HepG2 (cell line): Measurements from ENCODE around the gene NOXO1. TPM values are rescaled to one million over a fixed set of nuclear protein-coding genes. Genes with fewer than 3 reads are reported as not detected.

Source experiments
- GATAD1 ChIP-seq: IDR thresholded peaks from 2 replicates; pipeline ENCODE4 v1.6.1; 2016; ENCODE audit warnings: missing genetic modification reagents, missing compliant biosample characterization
- KAT7 ChIP-seq: IDR thresholded peaks from 2 replicates; pipeline ENCODE4 v1.6.1; 2018; ENCODE audit warnings: borderline replicate concordance, missing compliant biosample characterization
- KIAA2018 ChIP-seq: sonication (generic); formaldehyde crosslinking; IDR thresholded peaks from 2 replicates; pipeline ENCODE4 v1.5.0; 2020; ENCODE audit warnings: mild to moderate bottlenecking, missing genetic modification reagents, borderline replicate concordance
- RFX1 ChIP-seq: fragments of 450-650 bp; IDR thresholded peaks from 2 replicates; pipeline ENCODE4 v1.6.1; 2017
- SMC3 ChIP-seq: IDR thresholded peaks from 2 replicates; pipeline ENCODE4 v1.6.1; 2011; ENCODE audit warnings: low read length, improper control_type of control experiment
- SOX5 ChIP-seq: IDR thresholded peaks from 2 replicates; pipeline ENCODE4 v1.6.1; 2016; ENCODE audit warnings: borderline replicate concordance
- ZBTB25 ChIP-seq: IDR thresholded peaks from 2 replicates; pipeline ENCODE4 v1.6.1; 2018; ENCODE audit warnings: missing genetic modification reagents
- ZBTB33 ChIP-seq: sonication (generic); formaldehyde crosslinking; IDR thresholded peaks from 2 replicates; pipeline ENCODE4 v1.4.0; 2020; ENCODE audit warnings: missing genetic modification reagents
- ZNF441 ChIP-seq: sonication (generic); formaldehyde crosslinking; IDR thresholded peaks from 2 replicates; pipeline ENCODE4 v1.7.0; 2021; ENCODE audit warnings: missing genetic modification reagents, borderline replicate concordance
- ZNF512B ChIP-seq: sonication (generic); formaldehyde crosslinking; IDR thresholded peaks from 2 replicates; pipeline ENCODE4 v1.5.1; 2020; ENCODE audit warnings: missing genetic modification reagents, mild to moderate bottlenecking, borderline replicate concordance
- ZNF547 ChIP-seq: sonication (generic); formaldehyde crosslinking; IDR thresholded peaks from 2 replicates; pipeline ENCODE4 v1.5.1; 2020; ENCODE audit warnings: mild to moderate bottlenecking, missing genetic modification reagents
- ZNF552 ChIP-seq: sonication (generic); formaldehyde crosslinking; IDR thresholded peaks from 2 replicates; pipeline ENCODE4 v1.9.0; 2022; ENCODE audit warnings: missing genetic modification reagents, mild to moderate bottlenecking, borderline replicate concordance
- ZNF737 ChIP-seq: sonication (generic); formaldehyde crosslinking; IDR thresholded peaks from 2 replicates; pipeline ENCODE4 v1.5.0; 2020; ENCODE audit warnings: missing genetic modification reagents, mild to moderate bottlenecking, borderline replicate concordance
- polyA plus RNA-seq, 8 experiments: library from polyadenylated mRNA; depleted of rRNA in 3 of 8; stranded (reverse) in 7 of 8; unstranded in 1 of 8; fragments of >200 nt; fragmentation: Illumina TruSeq in 4 of 8; extraction: Trizol in 4 of 8; gene quantifications; 2 replicates each; pipeline versions ENCODE4 v1.2.1 to v1.2.3, GENCODE V29; 2011 to 2016; ENCODE audit warnings: low read depth in 4 of 8, missing spikeins in 1 of 8, mixed read lengths in 1 of 8; ENCODE audit not compliant: insufficient read depth in 1 of 8
- total RNA-seq, 5 experiments: library from RNA; depleted of rRNA; stranded (reverse); fragments of >200 nt; fragmentation: Illumina TruSeq; extraction: Trizol; gene quantifications; 2 replicates each; pipeline ENCODE4 v1.2.3, GENCODE V29; 2016; ENCODE audit warnings: low read depth in 1 of 5

Gene NOXO1
- total and polyA plus RNA-seq, 2 of the 13 experiments (the other 11 are each of a cell fraction or from before 2014, with no cell fraction given), result 0.69 to 1.4 TPM

GRCh38 chr16:2009791-2010510 lies 28.7 kb upstream of the NOXO1 start, which contains the start of gene ZNF598 (continued):
- no peak for TF ChIP-seq SOX5
- TF ChIP-seq ZNF441, result no peak; the same call in 1 of the 2 replicates
- no peak for TF ChIP-seq RFX1
- TF ChIP-seq KAT7 (CRISPR knock-in tag), result peak; percentile 84
- TF ChIP-seq KIAA2018 (CRISPR knock-in tag), result no peak
- TF ChIP-seq ZNF737 (CRISPR knock-in tag), result no peak
- TF ChIP-seq GATAD1 (CRISPR knock-in tag), result peak; percentile 89
- TF ChIP-seq ZBTB25, result peak; percentile 88
- TF ChIP-seq ZNF547, result peak; percentile 83
- TF ChIP-seq ZNF512B (CRISPR knock-in tag), result no peak
- TF ChIP-seq SMC3, result no peak
- no peak for TF ChIP-seq ZNF552 (CRISPR knock-in tag)
- no peak for TF ChIP-seq ZBTB33
